ENCODE data around the gene NMT2. TPM values are rescaled to one million over a fixed set of nuclear protein-coding genes. Genes with fewer than 3 reads are reported as not detected.

NMT2 gene
- total and polyA plus RNA-seq, 12 donors: 3.4 to 31.4 (median 7.3) TPM

DNA sequence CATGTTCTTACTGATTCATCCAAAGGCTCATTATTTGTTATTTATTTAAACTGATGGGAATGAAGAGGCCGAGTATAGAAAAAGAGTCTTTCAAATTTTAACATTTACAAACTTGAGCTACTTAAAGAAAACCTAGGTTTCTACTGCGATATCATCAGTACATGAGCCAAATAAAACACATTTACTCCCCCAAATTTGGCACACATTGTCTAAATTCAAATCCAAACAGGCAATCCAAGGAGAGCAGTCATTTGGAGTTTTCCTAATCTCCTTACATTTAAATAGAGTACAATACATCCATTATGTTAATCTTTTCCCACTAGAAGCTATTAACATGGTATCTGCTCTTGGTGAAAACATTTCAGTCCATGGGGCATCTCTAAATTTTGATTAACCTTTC, 2.2 kb downstream of the NMT2 start:
- Histone ChIP-seq H3K9me3 (replicated peaks in 1 of 3) (no peaks in the 10 kb centered on the region), H3K36me3 (replicated peaks in 1 of 2) (no peaks in the 10 kb centered on the region), H3K27ac (no peak overlapping the region), H3K27me3 (no peaks in the 10 kb centered on the region), H3K4me3 (no peak overlapping the region), H3K4me1 (replicated peaks in 1 of 2) (peaks cover 6 to 27% of the 10 kb centered on the region in 2 donors)
- WGBS, 4 donors: 75 to 91% (median 79%) methylated on average over 2 of the region's 2 CpGs
- TF ChIP-seq POLR2A (IDR thresholded peaks at IDR 0.05): no peak
- TF ChIP-seq CTCF (IDR thresholded peaks at IDR 0.05): no peak
- no peak for DNase-seq
- intact Hi-C loops (cut with DNase I): no loop called here

DNA sequence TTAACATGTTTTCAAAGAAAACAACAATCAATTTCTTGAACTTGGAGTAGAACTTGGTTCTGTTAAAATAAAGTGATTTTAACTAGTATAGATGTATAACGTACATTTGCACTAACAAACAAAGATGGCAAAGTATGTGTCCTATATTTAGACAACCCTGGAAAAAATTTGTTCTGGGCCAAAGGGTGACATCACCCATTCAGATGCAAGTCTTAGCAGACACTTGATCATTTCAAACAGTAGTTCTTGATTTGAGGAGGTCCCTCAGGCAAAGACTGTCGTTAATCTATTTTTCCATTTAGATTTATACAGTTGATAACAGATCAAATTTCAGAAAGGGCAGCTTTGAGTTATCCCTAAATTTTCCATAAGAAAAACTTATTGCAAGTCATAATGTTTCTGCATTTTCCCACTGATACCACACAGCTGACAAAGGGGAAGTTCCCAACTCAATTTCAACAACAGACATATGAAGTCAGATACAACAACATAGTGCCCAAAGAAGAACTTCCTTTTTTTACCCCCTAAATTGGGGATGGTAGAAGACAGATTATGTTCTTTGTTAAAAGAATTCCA, 5.2 kb downstream of the NMT2 start:
- H3K27me3 ChIP-seq: no peaks in the 10 kb centered on the region
- no peak overlapping the region for H3K4me3 ChIP-seq
- WGBS, 4 donors: 65 to 92% (median 85%) methylated on average over 2 of the region's 2 CpGs
- peaks cover 0 to 15% of the 10 kb centered on the region in 2 donors for H3K4me1 ChIP-seq (replicated peaks in 1 of 2)
- DNase-seq: no peak
- TF ChIP-seq POLR2A (IDR thresholded peaks at IDR 0.05): no peak
- no peak for TF ChIP-seq CTCF (IDR thresholded peaks at IDR 0.05)
- intact Hi-C loops (cut with DNase I): no loop called here
- no peaks in the 10 kb centered on the region for H3K36me3 ChIP-seq (replicated peaks in 1 of 2)
- no peaks in the 10 kb centered on the region for H3K9me3 ChIP-seq (replicated peaks in 1 of 3)
- H3K27ac ChIP-seq: no peak overlapping the region

DNA sequence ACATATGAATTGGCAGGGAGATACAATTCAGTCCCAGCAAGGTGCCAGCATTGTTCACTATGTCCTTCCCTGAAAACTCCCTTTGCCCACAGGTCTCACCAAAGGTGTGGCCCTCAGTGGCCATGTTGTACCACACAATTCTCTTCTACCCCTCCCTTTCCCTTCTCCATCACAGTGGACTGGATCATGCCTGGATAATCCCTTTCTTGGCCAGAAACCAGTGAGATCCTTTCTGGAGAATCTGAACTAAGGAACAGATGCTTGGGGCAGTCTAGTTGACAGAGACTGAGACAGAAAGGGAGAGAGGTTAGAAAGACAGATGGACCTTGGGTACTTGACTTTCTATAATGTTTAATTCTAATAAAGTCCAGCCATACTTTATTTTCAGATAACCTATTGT, 9.5 kb downstream of the NMT2 start:
- Histone ChIP-seq H3K27ac (no peak overlapping the region), H3K9me3 (replicated peaks in 1 of 3) (no peaks in the 10 kb centered on the region), H3K4me1 (replicated peaks in 1 of 2) (no peaks in the 10 kb centered on the region), H3K36me3 (replicated peaks in 1 of 2) (no peaks in the 10 kb centered on the region), H3K4me3 (no peak overlapping the region), H3K27me3 (no peaks in the 10 kb centered on the region)
- intact Hi-C loops (cut with DNase I): no loop called here
- DNase-seq: no peak
- no peak for TF ChIP-seq CTCF (IDR thresholded peaks at IDR 0.05)
- no peak for TF ChIP-seq POLR2A (IDR thresholded peaks at IDR 0.05)

DNA sequence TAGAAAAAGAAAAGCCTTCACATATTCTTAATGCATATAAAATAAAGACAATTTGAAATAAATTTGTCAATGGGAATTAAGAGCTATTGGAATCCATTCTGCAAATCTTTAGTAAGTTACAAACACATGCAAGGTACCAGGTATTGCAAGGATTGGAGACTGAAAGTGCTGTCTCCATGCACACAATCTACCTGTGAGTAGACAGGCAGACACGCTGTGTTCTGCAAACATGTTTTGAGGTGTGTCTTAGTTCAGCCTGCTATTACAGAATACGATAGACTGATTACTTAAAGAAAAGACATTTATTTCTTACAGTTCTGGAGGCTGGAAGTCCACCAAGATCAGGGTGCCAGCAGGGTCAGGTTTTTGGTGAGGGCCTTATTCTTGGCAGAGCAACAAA, 10.0 kb downstream of the NMT2 start:
- intact Hi-C loops (cut with DNase I): no loop called here
- 81 to 96% (median 96%) methylated on average over 2 of the region's 2 CpGs for whole genome bisulfite sequencing, 4 donors

More for the DNA sequence above, 10.0 kb downstream of the NMT2 start:
- Histone ChIP-seq H3K27ac (no peak overlapping the region), H3K9me3 (replicated peaks in 1 of 3) (no peaks in the 10 kb centered on the region), H3K4me1 (replicated peaks in 1 of 2) (no peaks in the 10 kb centered on the region), H3K4me3 (no peak overlapping the region), H3K27me3 (no peaks in the 10 kb centered on the region), H3K36me3 (replicated peaks in 1 of 2) (no peaks in the 10 kb centered on the region)
- peak in 1 of 7 donors; percentile 11 for DNase-seq
- TF ChIP-seq POLR2A (IDR thresholded peaks at IDR 0.05) (no peak), CTCF (IDR thresholded peaks at IDR 0.05) (no peak)
